AG04450 (cell line): ENCODE measurements around the gene CAPN13. TPM values are rescaled to one million over a fixed set of nuclear protein-coding genes. Genes with fewer than 3 reads are reported as not detected.

Experiments
- CTCF ChIA-PET: fragments of 300-600, 350-600 bp; formaldehyde crosslinking; extraction: SDS; loops from one replicate; lab custom pipeline; 2022; ENCODE audit warnings: antibody characterized with exemption, inconsistent platforms; lab: Charles Lee
- POLR2A ChIA-PET: fragments of 350-600 bp; formaldehyde crosslinking; extraction: SDS; loops from one replicate; lab custom pipeline; 2021; ENCODE audit warnings: antibody characterized with exemption, inconsistent platforms; lab: Yijun Ruan, JAX
- DNase-seq: peaks from one replicate; pipeline ENCODE4 v3.0.0-alpha.2; 2011; ENCODE audit warnings: low read depth, low spot score
- H3K27ac ChIP-seq: one replicate; pipeline ENCODE4 v1.5.1; 2012; ENCODE audit warnings: low read depth, low read length, control low read depth
- H3K27me3 ChIP-seq: one replicate; pipeline ENCODE4 v1.6.0; 2012; ENCODE audit warnings: low read length; ENCODE audit not compliant: control insufficient read depth, insufficient read depth
- H3K4me3 ChIP-seq: 2 replicates; pipeline ENCODE4 v1.5.1; 2011; ENCODE audit warnings: mild to moderate bottlenecking, low read depth, low read length, control low read depth
- H3K9me3 ChIP-seq: 2 replicates; pipeline ENCODE4 v1.5.1; 2012; ENCODE audit warnings: low read length; ENCODE audit not compliant: control insufficient read depth, insufficient read depth
- polyA plus RNA-seq: library from polyadenylated mRNA; depleted of rRNA; stranded (reverse); fragments of >200 nt; gene quantifications from 2 replicates; pipeline ENCODE4 v1.2.3, GENCODE V29; 2011
- TF ChIP-seq, protein P1 (sequence below): IDR thresholded peaks from 2 replicates; pipeline ENCODE4 v1.5.1; 2011; ENCODE audit warnings: low read depth, low read length, control low read depth, inconsistent platforms

CAPN13 gene
- polyA plus RNA-seq, 1 experiment, result not detected

DNA sequence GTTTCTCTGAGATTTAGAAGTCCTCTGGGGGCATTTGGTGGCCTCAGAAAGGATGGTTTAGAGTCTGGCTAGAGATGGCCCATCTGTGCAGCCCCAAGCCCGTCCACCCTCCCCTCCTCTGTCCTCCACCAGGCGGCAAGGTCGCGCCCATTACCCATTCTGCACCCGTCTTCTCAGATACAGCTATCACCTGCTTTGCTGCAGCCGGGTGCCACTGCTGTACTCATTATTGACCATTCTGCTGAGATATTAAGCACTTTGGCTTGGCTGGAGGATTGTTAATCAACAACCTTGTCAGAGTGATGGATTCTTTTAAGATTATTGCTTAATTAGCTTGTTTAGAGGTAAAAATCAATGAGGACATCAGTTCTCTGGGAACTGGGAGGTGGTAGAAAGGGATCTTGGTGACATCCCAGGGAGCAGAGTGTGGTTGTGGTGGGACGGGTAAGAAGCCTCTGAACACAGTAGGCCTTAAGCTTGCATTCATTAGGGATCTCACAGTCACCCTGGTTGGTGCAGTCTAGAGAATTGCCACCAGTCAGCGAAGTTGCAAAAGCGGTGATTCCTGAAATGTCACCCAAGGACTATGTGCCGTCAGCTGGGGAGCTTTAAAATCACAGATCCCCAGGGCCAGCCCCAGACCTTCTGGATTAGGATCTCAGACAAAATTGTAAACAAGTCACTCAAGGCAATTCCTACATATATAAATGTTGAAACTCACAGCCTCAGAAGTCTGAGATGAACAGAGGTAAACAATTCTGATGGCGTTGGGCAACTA, 90.9 kb downstream of the CAPN13 start:
- H3K27ac ChIP-seq, result no peak overlapping the region
- peaks cover 17% of the 10 kb centered on the region for H3K27me3 ChIP-seq
- no peak overlapping the region for H3K4me3 ChIP-seq
- TF ChIP-seq, protein P1, sequence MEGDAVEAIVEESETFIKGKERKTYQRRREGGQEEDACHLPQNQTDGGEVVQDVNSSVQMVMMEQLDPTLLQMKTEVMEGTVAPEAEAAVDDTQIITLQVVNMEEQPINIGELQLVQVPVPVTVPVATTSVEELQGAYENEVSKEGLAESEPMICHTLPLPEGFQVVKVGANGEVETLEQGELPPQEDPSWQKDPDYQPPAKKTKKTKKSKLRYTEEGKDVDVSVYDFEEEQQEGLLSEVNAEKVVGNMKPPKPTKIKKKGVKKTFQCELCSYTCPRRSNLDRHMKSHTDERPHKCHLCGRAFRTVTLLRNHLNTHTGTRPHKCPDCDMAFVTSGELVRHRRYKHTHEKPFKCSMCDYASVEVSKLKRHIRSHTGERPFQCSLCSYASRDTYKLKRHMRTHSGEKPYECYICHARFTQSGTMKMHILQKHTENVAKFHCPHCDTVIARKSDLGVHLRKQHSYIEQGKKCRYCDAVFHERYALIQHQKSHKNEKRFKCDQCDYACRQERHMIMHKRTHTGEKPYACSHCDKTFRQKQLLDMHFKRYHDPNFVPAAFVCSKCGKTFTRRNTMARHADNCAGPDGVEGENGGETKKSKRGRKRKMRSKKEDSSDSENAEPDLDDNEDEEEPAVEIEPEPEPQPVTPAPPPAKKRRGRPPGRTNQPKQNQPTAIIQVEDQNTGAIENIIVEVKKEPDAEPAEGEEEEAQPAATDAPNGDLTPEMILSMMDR, result no peak
- no peaks in the 10 kb centered on the region for H3K9me3 ChIP-seq
- DNase-seq, result no peak
- ChIA-PET POLR2A (no interaction called here), CTCF (interaction anchor here (0.6 to 7.3 kb wide), 9 partner anchors 19 to 807 kb away, joined by 3 to 74 read pairs (median 6); no protein-coding TSS in a partner anchor)

DNA sequence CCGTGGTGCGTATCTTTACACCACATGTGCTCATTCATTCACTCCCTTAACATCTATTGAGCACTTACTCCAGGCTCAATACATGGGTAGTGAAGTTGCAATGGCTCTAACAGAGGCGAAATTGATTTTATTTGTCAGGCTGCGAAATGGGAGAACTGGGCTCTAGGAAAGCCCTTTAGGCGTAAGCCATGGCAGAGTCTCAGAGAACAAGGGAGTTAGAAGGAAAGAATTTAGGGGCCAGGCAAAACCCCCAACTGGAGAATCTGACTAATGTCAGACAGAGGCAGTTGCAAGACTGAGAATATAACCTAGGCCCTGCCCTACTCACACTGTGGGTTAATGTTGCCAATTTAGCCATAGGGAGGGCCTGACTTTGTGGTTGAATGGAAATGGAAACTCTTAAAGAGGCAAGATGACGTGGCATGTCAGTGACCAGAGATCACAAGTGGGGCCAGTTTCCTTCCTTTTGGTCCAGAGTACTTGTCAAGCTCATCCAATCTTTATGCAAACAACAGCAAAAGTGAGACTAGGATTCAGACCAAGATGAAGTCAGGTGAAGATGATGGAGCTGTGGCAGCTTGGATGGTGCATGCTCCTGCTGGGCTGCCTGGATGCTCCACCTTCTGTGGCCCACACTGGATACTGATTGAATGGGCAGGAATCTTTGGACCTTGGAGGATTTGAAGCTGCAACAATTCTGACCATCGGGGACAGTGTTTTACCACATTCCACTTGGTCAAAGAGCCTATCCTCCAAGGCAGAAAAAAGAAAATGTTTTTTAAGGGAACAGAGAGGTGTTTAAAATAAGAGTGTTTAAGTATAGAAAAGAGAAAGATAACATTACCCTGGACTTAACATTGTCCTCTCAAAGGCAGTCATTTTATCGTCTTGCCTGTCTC, 92.2 kb downstream of the CAPN13 start:
- TF ChIP-seq, protein P1, result no peak
- Histone ChIP-seq H3K4me3 (no peak overlapping the region), H3K27me3 (peaks cover 13% of the 10 kb centered on the region), H3K27ac (no peak overlapping the region), H3K9me3 (no peaks in the 10 kb centered on the region)
- no peak for DNase-seq
- ChIA-PET POLR2A (no interaction called here), CTCF (interaction anchor here (0.6 to 12.5 kb wide), 14 partner anchors 73 to 808 kb away, joined by 3 to 623 read pairs (median 6); no protein-coding TSS in a partner anchor)

GRCh38 chr2:30713698-30714097, 93.5 kb downstream of the CAPN13 start:
- Histone ChIP-seq H3K27ac (no peak overlapping the region), H3K4me3 (no peak overlapping the region), H3K9me3 (no peaks in the 10 kb centered on the region), H3K27me3 (peaks cover 13% of the 10 kb centered on the region)
- ChIA-PET CTCF (interaction anchor here (0.6 to 12.5 kb wide), 26 partner anchors 9 to 1299 kb away, joined by 3 to 623 read pairs (median 5); partner anchors contain the start of genes LBH and YPEL5), POLR2A (no interaction called here)
- TF ChIP-seq, protein P1, result no peak
- DNase-seq, result no peak

- H3K9me3 ChIP-seq, result no peaks in the 10 kb centered on the region
- peaks cover 5% of the 10 kb centered on the region for H3K27me3 ChIP-seq
- TF ChIP-seq, protein P1, result peak; percentile 100
- CTCF ChIA-PET, result interaction anchor here (0.5 to 12.5 kb wide), 178 partner anchors 8 to 1140 kb away, joined by 3 to 623 read pairs (median 5); partner anchors contain the start of genes LBH, LCLAT1 and YPEL5
- H3K4me3 ChIP-seq, result no peak overlapping the region
- DNase-seq, result peak; percentile 78
- POLR2A ChIA-PET, result interaction anchor here (0.7 to 1.2 kb wide), 6 partner anchors 477 to 597 kb away, joined by 3 to 28 read pairs (median 3); partner anchors contain the start of gene LBH
- no peak overlapping the region for H3K27ac ChIP-seq
These were observed 95.6 kb downstream of the CAPN13 start for GRCh38 chr2:30711646-30712085.
